GM21423 (cell line): ENCODE data around the gene GPR107.

Experiments used
- ATAC-seq: cut with Tn5 transposase; IDR thresholded peaks from one replicate; pipeline ENCODE4 v1.9.1; 2021; ENCODE audit warnings: mild to moderate bottlenecking, moderate library complexity; ENCODE audit not compliant: unreplicated experiment

The GPR107 gene

GRCh38 chr9:130027533-130028365, 26.0 kb upstream of the GPR107 start:
- no peak for ATAC-seq

DNA sequence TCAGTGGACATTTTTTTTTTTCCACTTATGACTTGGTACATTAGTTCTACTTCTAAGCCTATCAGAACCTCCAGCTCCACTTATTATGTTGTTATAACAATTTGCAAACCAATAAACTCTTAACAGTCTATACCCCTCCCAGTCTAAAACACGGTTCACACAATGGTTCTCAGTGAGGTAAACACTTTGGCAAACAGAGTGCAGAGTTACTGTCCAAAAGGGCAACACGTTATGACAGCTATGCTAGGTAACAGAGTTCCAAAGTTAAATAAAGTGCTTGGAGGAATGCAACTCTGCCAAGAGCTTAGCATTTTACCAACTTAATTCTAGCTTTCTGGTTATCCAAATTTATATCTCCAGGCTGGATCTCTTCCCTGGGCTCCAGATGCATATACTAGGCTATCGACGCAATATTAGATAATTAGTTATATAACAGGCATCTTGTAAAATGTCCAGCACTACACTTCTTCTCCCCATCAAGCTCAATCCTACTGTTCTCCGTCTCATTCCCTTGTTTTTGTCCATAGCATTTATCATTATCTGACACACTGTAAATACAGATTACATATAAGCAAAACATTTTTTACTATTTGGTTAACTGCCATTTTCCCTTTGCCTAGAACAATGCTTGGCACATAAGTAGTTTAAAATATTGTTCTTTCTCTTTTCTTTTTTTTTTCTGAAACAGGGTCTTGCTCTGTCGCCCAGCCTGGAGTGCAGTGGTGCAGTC, 25.0 kb upstream of the GPR107 start:
- ATAC-seq: no peak

- ATAC-seq: no peak
Observed at GRCh38 chr9:130029223-130029973, 24.3 kb upstream of the GPR107 start.

GRCh38 chr9:130030651-130031127, 23.0 kb upstream of the GPR107 start:
- ATAC-seq: no peak

- no peak for ATAC-seq
Observed at GRCh38 chr9:130034570-130034969, 19.1 kb upstream of the GPR107 start.

- ATAC-seq: no peak
Observed at GRCh38 chr9:130036099-130036498, 17.6 kb upstream of the GPR107 start.

DNA sequence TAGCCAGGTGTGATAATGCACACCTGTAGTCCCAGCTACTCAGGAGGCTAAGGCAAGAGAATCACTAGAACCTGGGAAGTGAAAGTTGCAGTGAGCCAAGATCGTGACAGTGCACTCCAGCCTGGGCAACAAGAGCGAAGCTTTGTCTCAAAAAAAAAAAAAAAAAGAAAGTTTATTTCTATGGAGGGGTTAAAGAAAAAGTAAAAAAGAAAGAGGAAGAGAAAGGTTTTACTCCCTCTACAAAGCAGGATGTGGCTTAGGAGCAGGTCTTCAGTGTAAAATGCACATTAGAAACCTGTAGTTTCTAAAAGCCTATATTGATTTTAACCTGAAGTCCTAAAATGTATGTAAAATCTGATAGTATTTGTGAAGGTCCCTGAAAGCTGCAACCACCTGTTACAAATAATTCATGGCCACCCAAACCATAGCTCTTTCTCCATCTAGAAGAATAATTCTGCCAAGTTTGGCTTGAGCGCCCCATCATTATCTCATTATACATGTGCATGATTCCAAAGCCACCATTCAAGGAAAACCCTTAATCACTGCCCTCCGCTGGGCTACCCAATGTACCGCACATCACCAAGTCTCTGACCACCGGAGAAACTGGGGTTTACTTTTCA, 14.1 kb upstream of the GPR107 start:
- ATAC-seq: peak; percentile 36

GRCh38 chr9:130040984-130041647, 12.6 kb upstream of the GPR107 start:
- no peak for ATAC-seq

GRCh38 chr9:130041648-130042405, 11.9 kb upstream of the GPR107 start:
- no peak for ATAC-seq

DNA sequence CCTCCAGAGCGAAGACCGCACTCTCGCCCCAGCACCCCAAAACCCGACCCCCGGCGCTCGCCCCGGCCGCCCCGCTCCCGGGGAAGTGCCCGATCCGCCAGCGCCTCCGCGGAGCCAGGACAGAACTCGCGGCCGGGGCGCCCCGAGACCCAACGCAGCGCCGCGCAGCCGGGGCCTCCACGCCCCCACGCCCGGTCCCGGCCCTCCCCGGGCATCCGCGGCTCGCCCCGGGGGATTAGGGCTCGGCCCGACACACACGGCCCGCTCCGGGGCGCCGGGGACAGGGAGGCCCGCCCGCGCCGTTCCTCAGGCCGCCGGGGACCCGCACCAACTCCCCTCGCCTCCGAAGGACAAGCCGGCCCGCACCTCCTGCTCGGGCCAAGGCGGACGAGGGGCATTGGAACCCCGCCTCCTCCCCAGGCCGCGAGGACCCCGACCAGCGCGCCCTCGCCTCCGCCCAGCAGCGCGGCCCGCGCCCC, 11.3 kb upstream of the GPR107 start:
- no peak for ATAC-seq

GRCh38 chr9:130042885-130043653, 10.6 kb upstream of the GPR107 start, which contains the start of gene FNBP1:
TSS of gene FNBP1 (minus strand) at chr9:130043189. CDS start at chr9:130042975, 214 bp downstream.
- peak; percentile 32 for ATAC-seq

DNA sequence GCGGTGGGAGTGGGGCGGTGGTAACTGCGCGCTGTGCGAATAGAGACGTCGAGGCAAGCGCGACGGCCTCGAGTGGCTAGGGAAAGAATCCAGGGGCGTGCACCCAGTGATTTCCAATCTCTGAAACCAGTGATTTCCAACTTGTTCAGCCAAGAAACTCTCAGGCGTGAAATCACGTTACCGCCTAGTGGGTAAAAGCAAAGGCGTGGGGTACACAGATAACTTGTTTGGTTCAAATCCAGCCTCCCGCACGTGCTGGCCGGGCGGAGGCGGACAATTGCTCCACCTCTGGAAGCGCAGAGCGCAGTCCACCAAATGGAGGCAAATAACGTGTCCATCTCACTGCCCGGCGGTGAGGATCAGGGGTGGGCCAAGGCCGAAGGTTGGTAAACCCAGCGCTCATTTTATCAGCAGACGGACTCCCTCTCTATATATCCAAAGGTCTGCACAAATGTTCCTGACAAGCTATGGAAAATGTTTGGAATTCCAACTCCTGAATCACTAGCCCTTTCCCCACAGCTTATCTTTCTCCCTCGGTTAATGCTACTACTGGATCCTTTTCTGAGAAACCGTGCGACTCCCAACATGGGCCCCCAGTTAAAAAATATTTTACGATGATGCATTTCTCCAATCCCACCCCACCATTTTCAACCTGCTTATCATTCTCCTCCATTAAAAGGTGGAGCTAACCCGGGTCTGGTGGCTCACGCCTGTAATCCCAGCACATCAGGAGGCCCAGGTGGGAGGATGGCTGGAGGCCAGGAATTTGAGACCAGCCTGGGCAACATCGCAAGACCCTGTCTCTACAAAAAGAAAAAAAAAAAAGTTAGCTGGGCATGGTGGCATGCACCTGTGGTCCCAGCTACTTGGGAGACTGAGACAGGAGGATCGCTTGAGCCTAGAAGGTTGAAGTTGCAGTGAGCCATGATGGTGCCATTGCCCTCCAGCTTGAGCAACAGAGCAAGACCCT, 9.8 kb upstream of the GPR107 start:
- ATAC-seq: no peak

DNA sequence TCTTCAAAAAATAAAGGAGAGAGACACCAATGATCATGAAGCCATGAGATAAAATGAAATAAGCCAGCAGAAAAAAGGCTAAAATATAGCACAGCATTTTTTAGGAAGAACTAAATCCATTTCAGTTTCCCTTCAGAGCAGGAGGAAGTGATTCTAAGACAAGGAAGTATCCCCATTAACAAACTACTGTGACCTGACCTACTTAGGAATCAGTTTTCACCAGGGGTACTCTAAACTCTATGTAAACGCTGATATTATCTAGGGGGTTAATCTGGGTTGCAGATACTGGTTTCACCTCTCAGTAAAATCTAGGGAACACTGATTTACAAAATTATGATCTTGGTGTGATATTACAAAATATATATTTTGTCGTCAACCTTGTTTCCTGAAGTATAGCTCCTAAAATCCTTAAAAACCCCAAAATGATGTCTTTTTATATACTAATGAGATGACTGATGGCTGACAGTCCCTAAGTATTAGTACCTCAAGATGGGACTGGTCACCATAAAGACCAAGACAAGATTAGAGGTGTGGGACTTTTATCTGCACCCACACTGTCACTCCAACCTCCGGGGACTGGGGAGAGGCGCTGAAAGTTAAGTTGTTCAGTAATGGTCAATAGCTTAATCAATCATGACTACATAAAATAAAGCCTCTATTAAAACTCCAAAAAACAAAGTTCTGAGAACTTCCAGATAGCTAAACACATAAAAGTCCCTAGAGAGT, 7.8 kb upstream of the GPR107 start:
- ATAC-seq: no peak

- no peak for ATAC-seq
Observed at GRCh38 chr9:130049431-130050210, 4.1 kb upstream of the GPR107 start.

GRCh38 chr9:130050462-130050861, 3.2 kb upstream of the GPR107 start:
- ATAC-seq: no peak

GRCh38 chr9:130051855-130052254, 1.9 kb upstream of the GPR107 start:
- no peak for ATAC-seq
